Activated CD4-positive, alpha-beta memory T cell treated with anti-CD3 and anti-CD28 coated beads for 36 hours (primary cell): ENCODE data around the gene KDM1A. TPM values are rescaled to one million over a fixed set of nuclear protein-coding genes. Genes with fewer than 3 reads are reported as not detected.
A peak's percentile ranks its signal among the peaks of the same experiment; 100 is the strongest.

Experiments
- CTCF ChIA-PET: fragments of 350-600 bp; sonication (Branson Sonifier 250); formaldehyde crosslinking; loops from one replicate; lab custom pipeline; 2021; ENCODE audit warnings: antibody characterized with exemption, inconsistent platforms; lab: Charles Lee
- POLR2A ChIA-PET: fragments of 350-600 bp; sonication (Branson Sonifier 250); formaldehyde crosslinking; loops from one replicate; lab custom pipeline; 2021; ENCODE audit warnings: antibody characterized with exemption; lab: Charles Lee
- DNase-seq: peaks from one replicate; pipeline ENCODE4 v3.0.0-alpha.2; 2020
- H3K27ac Mint-ChIP-seq: one replicate; pipeline ENCODE4 v1.8.0; 2021; ENCODE audit warnings: mixed read lengths
- H3K27me3 Mint-ChIP-seq: one replicate; pipeline ENCODE4 v1.8.0; 2021; ENCODE audit warnings: mixed read lengths
- H3K36me3 Mint-ChIP-seq: one replicate; pipeline ENCODE4 v1.8.0; 2021; ENCODE audit warnings: mixed read lengths
- H3K4me1 Mint-ChIP-seq: one replicate; pipeline ENCODE4 v1.8.0; 2021; ENCODE audit warnings: low read depth, mixed read lengths
- H3K4me3 Mint-ChIP-seq: one replicate; pipeline ENCODE4 v1.8.0; 2021; ENCODE audit warnings: mild to moderate bottlenecking, mixed read lengths
- H3K9me3 Mint-ChIP-seq: one replicate; pipeline ENCODE4 v1.8.0; 2021; ENCODE audit warnings: mixed read lengths
- intact Hi-C: fragments of 100-400 bp; cut with micrococcal nuclease; formaldehyde crosslinking; loops from one replicate; pipeline ENCODE4 v1.15.1; 2023
- total RNA-seq, 2 experiments: library from RNA; stranded (reverse); gene quantifications; one replicate each; pipeline ENCODE4 v1.2.3, GENCODE V29; 2021

KDM1A gene
- total RNA-seq, 2 experiments from 2014 or later, result 60.2 to 61.9 TPM

GRCh38 chr1:23083714-23084480 is 64.6 kb downstream of the KDM1A start:
- ChIA-PET CTCF (no interaction called here), POLR2A (no interaction called here)
- intact Hi-C loops, result no loop called here
- H3K27ac Mint-ChIP-seq, result no peak overlapping the region
- H3K4me1 Mint-ChIP-seq, result no peaks in the 10 kb centered on the region
- no peak overlapping the region for H3K4me3 Mint-ChIP-seq
- DNase-seq, result no peak
- H3K36me3 Mint-ChIP-seq, result peaks cover 46% of the 10 kb centered on the region
- no peaks in the 10 kb centered on the region for H3K27me3 Mint-ChIP-seq
- H3K9me3 Mint-ChIP-seq, result no peaks in the 10 kb centered on the region

GRCh38 chr1:23084880-23085279 is 65.6 kb downstream of the KDM1A start:
- intact Hi-C loops, result no loop called here
- H3K27ac Mint-ChIP-seq, result no peak overlapping the region
- H3K4me1 Mint-ChIP-seq, result no peaks in the 10 kb centered on the region
- H3K9me3 Mint-ChIP-seq, result no peaks in the 10 kb centered on the region
- no peak overlapping the region for H3K4me3 Mint-ChIP-seq
- ChIA-PET CTCF (interaction anchor here (2.0 to 20.3 kb wide), 2 partner anchors 14 to 102 kb away, joined by 5 to 738 read pairs; no protein-coding TSS in a partner anchor), POLR2A (no interaction called here)
- H3K27me3 Mint-ChIP-seq, result no peaks in the 10 kb centered on the region
- peaks cover 41% of the 10 kb centered on the region for H3K36me3 Mint-ChIP-seq
- DNase-seq, result no peak

DNA sequence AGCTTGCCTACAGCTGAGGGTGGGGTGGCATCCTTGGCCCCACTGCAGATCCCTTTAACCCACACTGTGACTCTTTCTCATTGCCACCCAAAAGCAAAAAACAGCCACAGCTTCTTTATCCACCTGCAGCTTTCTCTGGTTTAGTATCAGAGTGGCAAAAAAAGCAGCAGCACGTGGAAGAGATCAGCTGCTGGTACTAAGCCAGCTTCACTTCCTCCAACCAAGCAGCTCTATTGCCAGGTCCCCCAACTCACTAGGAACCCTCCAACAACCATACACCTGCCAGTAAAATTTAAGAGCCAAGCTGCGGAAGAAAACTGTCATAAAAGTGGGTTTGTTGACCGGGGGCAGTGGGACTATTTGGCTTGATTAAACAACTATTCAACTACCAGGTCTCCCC is 66.4 kb downstream of the KDM1A start:
- no peak overlapping the region for H3K27ac Mint-ChIP-seq
- no peaks in the 10 kb centered on the region for H3K4me1 Mint-ChIP-seq
- H3K4me3 Mint-ChIP-seq, result no peak overlapping the region
- ChIA-PET CTCF (interaction anchor here (2.0 to 20.3 kb wide), 2 partner anchors 13 to 101 kb away, joined by 5 to 738 read pairs; no protein-coding TSS in a partner anchor), POLR2A (no interaction called here)
- peaks cover 38% of the 10 kb centered on the region for H3K36me3 Mint-ChIP-seq
- no peaks in the 10 kb centered on the region for H3K27me3 Mint-ChIP-seq
- no peak for DNase-seq
- H3K9me3 Mint-ChIP-seq, result no peaks in the 10 kb centered on the region
- intact Hi-C loops, result no loop called here

GRCh38 chr1:23088027-23088426 is 68.8 kb downstream of the KDM1A start:
- POLR2A ChIA-PET, result interaction anchor here (0.5 kb wide), 1 partner anchor 72 kb away, joined by 4 read pairs; the partner anchor contains the start of gene TEX46
- intact Hi-C loops, result no loop called here
- Mint-ChIP-seq H3K4me1 (no peaks in the 10 kb centered on the region), H3K27ac (no peak overlapping the region), H3K27me3 (no peaks in the 10 kb centered on the region), H3K36me3 (peaks cover 40% of the 10 kb centered on the region), H3K9me3 (no peaks in the 10 kb centered on the region), H3K4me3 (no peak overlapping the region)
- no peak for DNase-seq
- CTCF ChIA-PET, result interaction anchor here (1.0 to 20.3 kb wide), 3 partner anchors 11 to 99 kb away, joined by 4 to 738 read pairs (median 10); no protein-coding TSS in a partner anchor

DNA sequence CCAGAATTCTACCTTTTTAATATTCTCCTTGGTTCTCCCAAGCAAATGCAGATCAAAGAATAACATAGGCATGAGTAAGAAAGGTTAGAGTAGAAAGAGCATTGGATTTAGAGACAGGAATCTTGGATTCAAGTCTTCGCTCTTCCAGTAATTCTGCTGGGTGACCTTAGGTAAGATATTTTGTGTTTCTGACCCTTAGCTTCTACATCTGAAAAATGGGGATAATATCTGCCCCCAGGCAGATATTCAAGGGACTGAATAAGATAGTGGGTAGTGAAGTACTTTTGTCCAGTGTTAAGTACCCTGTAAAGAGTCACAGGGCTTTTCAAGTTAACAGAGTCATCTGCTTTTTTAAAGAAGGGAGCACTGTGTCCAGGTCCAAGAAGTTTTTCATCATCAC is 70.8 kb downstream of the KDM1A start:
- Mint-ChIP-seq H3K9me3 (no peaks in the 10 kb centered on the region), H3K36me3 (peaks cover 40% of the 10 kb centered on the region), H3K27ac (no peak overlapping the region), H3K4me1 (no peaks in the 10 kb centered on the region), H3K4me3 (no peak overlapping the region), H3K27me3 (no peaks in the 10 kb centered on the region)
- intact Hi-C loops, result no loop called here
- ChIA-PET CTCF (interaction anchor here (2.9 to 20.3 kb wide), 2 partner anchors 9 to 97 kb away, joined by 10 to 738 read pairs; no protein-coding TSS in a partner anchor), POLR2A (interaction anchor here (0.6 kb wide), 1 partner anchor 572 kb away, joined by 3 read pairs; no protein-coding TSS in a partner anchor)
- no peak for DNase-seq

DNA sequence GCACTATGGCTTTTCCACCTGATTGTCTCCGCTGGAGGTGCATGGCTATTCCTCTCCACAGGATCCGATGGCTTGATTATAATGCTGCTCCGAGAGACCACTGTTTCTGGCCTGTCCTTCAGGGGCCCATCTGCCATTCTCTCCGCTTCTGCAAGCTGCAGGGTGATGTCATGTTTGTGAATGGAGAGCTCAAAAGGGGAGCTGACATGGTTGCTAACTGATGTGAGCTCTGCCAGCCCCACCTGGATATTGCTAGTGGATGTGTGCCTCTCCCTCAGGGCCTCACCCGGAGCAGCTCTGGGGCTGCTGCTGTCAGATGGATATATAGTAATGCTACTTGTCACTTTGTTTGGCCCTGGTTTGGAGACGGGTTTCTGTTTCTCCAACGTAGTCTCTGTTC is 72.3 kb downstream of the KDM1A start:
- CTCF ChIA-PET, result interaction anchor here (0.7 to 20.3 kb wide), 2 partner anchors 19 to 95 kb away, joined by 3 to 738 read pairs; no protein-coding TSS in a partner anchor
- intact Hi-C loops, result no loop called here
- Mint-ChIP-seq H3K27me3 (no peaks in the 10 kb centered on the region), H3K27ac (no peak overlapping the region), H3K9me3 (no peaks in the 10 kb centered on the region), H3K4me3 (no peak overlapping the region), H3K4me1 (no peaks in the 10 kb centered on the region), H3K36me3 (peaks cover 34% of the 10 kb centered on the region)
- POLR2A ChIA-PET, result no interaction called here
- DNase-seq, result no peak

GRCh38 chr1:23092447-23092846 is 73.2 kb downstream of the KDM1A start:
- Mint-ChIP-seq H3K27ac (no peak overlapping the region), H3K36me3 (peaks cover 31% of the 10 kb centered on the region), H3K4me3 (no peak overlapping the region), H3K4me1 (no peaks in the 10 kb centered on the region), H3K9me3 (no peaks in the 10 kb centered on the region), H3K27me3 (no peaks in the 10 kb centered on the region)
- DNase-seq, result no peak
- intact Hi-C loops, result no loop called here
- ChIA-PET POLR2A (no interaction called here), CTCF (interaction anchor here (0.7 to 20.3 kb wide), 2 partner anchors 20 to 94 kb away, joined by 3 to 738 read pairs; no protein-coding TSS in a partner anchor)

- Mint-ChIP-seq H3K27ac (no peak overlapping the region), H3K27me3 (no peaks in the 10 kb centered on the region), H3K9me3 (no peaks in the 10 kb centered on the region), H3K4me3 (no peak overlapping the region), H3K4me1 (peaks cover 33% of the 10 kb centered on the region), H3K36me3 (peaks cover 16% of the 10 kb centered on the region)
- intact Hi-C loops, result no loop called here
- ChIA-PET POLR2A (interaction anchor here (0.6 kb wide), 1 partner anchor 88 kb away, joined by 4 read pairs; no protein-coding TSS in a partner anchor), CTCF (interaction anchor here (1.0 to 20.3 kb wide), 5 partner anchors 29 to 89 kb away, joined by 3 to 738 read pairs (median 4); no protein-coding TSS in a partner anchor)
- DNase-seq, result no peak
These were observed 78.0 kb downstream of the KDM1A start for GRCh38 chr1:23097316-23097715.

GRCh38 chr1:23098463-23099170 is 79.3 kb downstream of the KDM1A start:
- no peak overlapping the region for H3K4me3 Mint-ChIP-seq
- intact Hi-C loops, result loop anchor here (1.0 kb wide), 2 partner anchors 26 to 86 kb away; no protein-coding TSS in a partner anchor
- peaks cover 46% of the 10 kb centered on the region for H3K4me1 Mint-ChIP-seq
- no peak overlapping the region for H3K27ac Mint-ChIP-seq
- peak; percentile 72 for DNase-seq
- H3K36me3 Mint-ChIP-seq, result peaks cover 7% of the 10 kb centered on the region
- no peaks in the 10 kb centered on the region for H3K27me3 Mint-ChIP-seq
- ChIA-PET POLR2A (interaction anchor here (1.6 to 2.8 kb wide), 3 partner anchors 10 to 85 kb away, joined by 4 to 19 read pairs (median 11); no protein-coding TSS in a partner anchor), CTCF (interaction anchor here (0.5 to 20.3 kb wide), 33 partner anchors 9 to 441 kb away, joined by 3 to 738 read pairs (median 5); partner anchors contain the start of genes KDM1A and LUZP1)
- no peaks in the 10 kb centered on the region for H3K9me3 Mint-ChIP-seq

DNA sequence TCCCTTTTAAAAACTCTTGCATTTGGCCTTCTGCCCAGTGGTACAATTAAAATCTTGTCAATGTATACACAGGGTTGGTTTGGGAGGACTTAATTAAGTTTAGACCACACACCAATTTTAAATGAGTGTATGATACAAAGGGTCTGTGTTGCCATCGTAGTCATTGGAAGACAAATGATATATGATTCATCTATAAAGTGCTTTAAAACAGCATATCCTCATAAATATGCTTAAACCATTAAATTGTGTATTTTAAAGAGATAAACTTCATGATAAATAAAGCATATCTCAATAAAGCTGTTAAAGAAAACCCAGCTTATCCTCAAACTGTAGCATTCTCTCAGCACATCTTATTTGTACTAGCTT is 79.9 kb downstream of the KDM1A start:
- Mint-ChIP-seq H3K27me3 (no peaks in the 10 kb centered on the region), H3K4me3 (no peak overlapping the region), H3K4me1 (peaks cover 46% of the 10 kb centered on the region), H3K9me3 (no peaks in the 10 kb centered on the region), H3K36me3 (peaks cover 2% of the 10 kb centered on the region), H3K27ac (no peak overlapping the region)
- POLR2A ChIA-PET, result interaction anchor here (1.6 to 2.8 kb wide), 3 partner anchors 10 to 85 kb away, joined by 4 to 19 read pairs (median 11); no protein-coding TSS in a partner anchor
- no peak for DNase-seq
- intact Hi-C loops, result loop anchor here (1.0 kb wide), 1 partner anchor 25 kb away; no protein-coding TSS in a partner anchor
- CTCF ChIA-PET, result interaction anchor here (0.5 to 20.3 kb wide), 30 partner anchors 10 to 441 kb away, joined by 3 to 738 read pairs (median 5); partner anchors contain the start of genes KDM1A and LUZP1

GRCh38 chr1:23100074-23100748 is 80.9 kb downstream of the KDM1A start:
- Mint-ChIP-seq H3K4me1 (peaks cover 53% of the 10 kb centered on the region), H3K4me3 (peak overlapping the region; percentile 21), H3K36me3 (peaks cover 2% of the 10 kb centered on the region), H3K27ac (peak overlapping the region; percentile 64), H3K27me3 (no peaks in the 10 kb centered on the region), H3K9me3 (no peaks in the 10 kb centered on the region)
- DNase-seq, result peak; percentile 74
- intact Hi-C loops, result loop anchor here (1.0 to 10.0 kb wide), 2 partner anchors 9 to 435 kb away; partner anchors contain the start of gene E2F2
- ChIA-PET CTCF (interaction anchor here (1.0 to 20.3 kb wide), 16 partner anchors 10 to 97 kb away, joined by 3 to 738 read pairs (median 6); partner anchors contain the start of gene LUZP1), POLR2A (interaction anchor here (0.7 to 2.8 kb wide), 6 partner anchors 9 to 84 kb away, joined by 4 to 19 read pairs (median 8); no protein-coding TSS in a partner anchor)
